ENCODE measurements around the gene DOCK3.

The DOCK3 gene

DNA sequence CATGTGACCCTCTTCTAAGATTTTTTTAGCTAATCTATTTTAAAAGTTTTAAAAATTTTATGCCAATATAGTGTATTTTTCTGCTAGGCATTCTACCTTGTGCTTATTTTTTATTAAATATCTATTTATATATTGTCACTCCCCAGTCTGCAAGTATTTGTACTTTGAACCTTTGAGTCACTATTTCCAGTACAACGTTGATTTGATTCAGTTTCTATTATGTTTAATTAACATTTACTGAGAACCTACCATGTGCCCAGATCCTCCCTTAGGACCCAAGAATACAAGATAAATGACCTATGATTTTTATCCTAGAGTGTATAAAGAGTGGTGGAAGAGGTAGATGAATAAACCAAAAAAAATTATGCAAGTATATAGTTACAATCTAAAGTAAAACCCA lies 311.2 kb downstream of the DOCK3 start:
- DNase-seq (ENCODE audit: insufficient read length, low spot score) (no peak), FAIRE-seq (no peak)
- TF ChIP-seq SPI1 (IDR thresholded peaks at IDR 0.05; ENCODE audit: low read depth, low read length), result no peak
- no peak for TF ChIP-seq TAF1 (IDR thresholded peaks at IDR 0.05; ENCODE audit: low read depth, low read length)
- no peak for TF ChIP-seq POLR2A (IDR thresholded peaks at IDR 0.05; ENCODE audit: low read depth, low read length)
- TF ChIP-seq PAX5 (IDR thresholded peaks at IDR 0.05; ENCODE audit: insufficient read depth, low read length, severe bottlenecking), result no peak
- TF ChIP-seq POLR2AphosphoS5 (IDR thresholded peaks at IDR 0.05; ENCODE audit: low read depth, low read length), result no peak
- no peak for TF ChIP-seq POU2F2 (IDR thresholded peaks at IDR 0.05; ENCODE audit: low read depth, low read length)

GRCh38 chr3:50986726-50987125 lies 312.0 kb downstream of the DOCK3 start:
- FAIRE-seq, result no peak
- no peak for DNase-seq (ENCODE audit: insufficient read length, low spot score)
- TF ChIP-seq POLR2AphosphoS5 (IDR thresholded peaks at IDR 0.05; ENCODE audit: low read depth, low read length) (no peak), POLR2A (IDR thresholded peaks at IDR 0.05; ENCODE audit: low read depth, low read length) (no peak), TAF1 (IDR thresholded peaks at IDR 0.05; ENCODE audit: low read depth, low read length) (no peak), POU2F2 (IDR thresholded peaks at IDR 0.05; ENCODE audit: low read depth, low read length) (no peak), PAX5 (IDR thresholded peaks at IDR 0.05; ENCODE audit: insufficient read depth, low read length, severe bottlenecking) (no peak), SPI1 (IDR thresholded peaks at IDR 0.05; ENCODE audit: low read depth, low read length) (no peak)

DNA sequence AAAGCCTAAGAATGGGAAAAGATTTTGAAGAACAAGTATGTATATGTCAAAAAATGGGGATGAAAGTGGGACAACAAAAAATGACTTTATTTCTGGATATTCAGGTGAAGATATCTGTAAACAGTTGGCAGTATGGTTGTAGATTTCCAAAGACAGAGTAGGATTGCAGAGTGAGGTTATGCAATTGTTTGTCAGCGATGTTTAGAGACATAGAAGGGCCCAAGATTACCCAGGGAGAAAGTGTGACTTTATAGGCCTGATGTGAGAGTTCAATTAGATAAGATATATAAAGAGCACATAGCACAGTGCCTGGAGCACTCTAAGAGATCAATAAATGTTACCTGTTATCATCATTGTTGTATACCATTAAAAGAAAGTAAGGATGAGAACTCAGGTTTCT lies 319.8 kb downstream of the DOCK3 start:
- FAIRE-seq (no peak), DNase-seq (ENCODE audit: insufficient read length, low spot score) (no peak)

DNA sequence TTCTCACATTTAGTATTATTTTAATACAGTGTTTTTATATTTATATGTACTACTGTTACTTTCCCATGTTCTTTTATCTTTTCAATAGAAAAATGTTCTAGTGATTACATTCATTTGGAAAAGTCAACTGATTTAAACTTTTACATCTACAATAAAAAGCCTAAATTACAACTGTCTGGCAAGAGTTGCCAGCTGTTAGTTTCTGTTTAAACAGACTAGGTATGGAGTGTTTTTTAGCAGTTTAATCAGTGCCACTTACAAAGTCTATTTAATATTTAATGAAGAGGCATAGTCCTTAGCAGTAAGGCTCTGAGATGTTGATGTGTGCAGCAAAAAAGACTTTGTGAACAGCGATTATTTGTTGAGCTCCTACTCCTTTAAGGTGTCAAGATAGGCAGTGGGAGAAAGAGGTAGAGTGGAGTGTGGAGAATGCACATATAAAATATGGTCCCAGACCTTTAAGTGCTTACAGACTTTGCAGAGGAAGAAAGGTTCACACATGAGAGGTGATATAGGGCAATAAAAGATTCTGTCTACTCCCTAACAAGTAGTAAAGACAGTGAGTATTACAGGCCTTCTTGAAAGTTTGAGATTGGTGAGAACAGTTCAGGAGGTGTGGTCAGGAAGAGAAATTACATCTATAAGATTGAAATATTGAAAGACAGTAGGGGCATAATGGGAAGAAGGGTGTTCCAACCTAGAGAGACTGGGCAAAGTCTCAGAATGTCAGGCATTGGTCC lies 320.5 kb downstream of the DOCK3 start:
- FAIRE-seq, result no peak
- TF ChIP-seq POU2F2 (IDR thresholded peaks at IDR 0.05; ENCODE audit: low read depth, low read length) (no peak), POLR2AphosphoS5 (IDR thresholded peaks at IDR 0.05; ENCODE audit: low read depth, low read length) (no peak), PAX5 (IDR thresholded peaks at IDR 0.05; ENCODE audit: insufficient read depth, low read length, severe bottlenecking) (no peak), TAF1 (IDR thresholded peaks at IDR 0.05; ENCODE audit: low read depth, low read length) (no peak), SPI1 (IDR thresholded peaks at IDR 0.05; ENCODE audit: low read depth, low read length) (no peak), POLR2A (IDR thresholded peaks at IDR 0.05; ENCODE audit: low read depth, low read length) (no peak)
- no peak for DNase-seq (ENCODE audit: insufficient read length, low spot score)

More for the DNA sequence above, 319.8 kb downstream of the DOCK3 start:
- TF ChIP-seq SPI1 (IDR thresholded peaks at IDR 0.05; ENCODE audit: low read depth, low read length), result no peak
- TF ChIP-seq POLR2A (IDR thresholded peaks at IDR 0.05; ENCODE audit: low read depth, low read length), result no peak
- TF ChIP-seq POLR2AphosphoS5 (IDR thresholded peaks at IDR 0.05; ENCODE audit: low read depth, low read length), result no peak
- TF ChIP-seq POU2F2 (IDR thresholded peaks at IDR 0.05; ENCODE audit: low read depth, low read length), result no peak
- TF ChIP-seq PAX5 (IDR thresholded peaks at IDR 0.05; ENCODE audit: insufficient read depth, low read length, severe bottlenecking), result no peak
- TF ChIP-seq TAF1 (IDR thresholded peaks at IDR 0.05; ENCODE audit: low read depth, low read length), result no peak

- no peak for TF ChIP-seq POLR2AphosphoS5 (IDR thresholded peaks at IDR 0.05; ENCODE audit: low read depth, low read length)
- no peak for TF ChIP-seq POU2F2 (IDR thresholded peaks at IDR 0.05; ENCODE audit: low read depth, low read length)
- no peak for TF ChIP-seq POLR2A (IDR thresholded peaks at IDR 0.05; ENCODE audit: low read depth, low read length)
- no peak for TF ChIP-seq TAF1 (IDR thresholded peaks at IDR 0.05; ENCODE audit: low read depth, low read length)
- DNase-seq (ENCODE audit: insufficient read length, low spot score), result no peak
- no peak for FAIRE-seq
Observed at GRCh38 chr3:51002495-51002894, 327.8 kb downstream of the DOCK3 start.

DNA sequence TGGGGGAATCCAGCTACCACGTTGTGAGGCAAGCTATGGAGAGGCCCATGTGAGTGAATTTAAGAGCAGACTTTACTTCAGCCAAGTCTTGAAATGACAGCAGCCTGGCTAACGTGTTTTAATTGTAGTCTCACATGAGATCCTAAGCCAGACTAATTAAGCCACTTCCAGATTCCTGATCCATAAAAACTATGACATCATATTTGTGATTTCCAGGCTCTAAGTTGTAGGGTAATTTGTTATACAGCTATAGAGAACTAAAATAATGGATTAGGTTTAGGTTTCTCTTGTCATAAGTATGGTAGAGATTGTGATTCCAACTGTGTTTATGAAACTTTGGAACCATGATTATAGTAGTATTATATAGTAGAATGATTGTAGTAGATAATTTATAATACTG lies 329.5 kb downstream of the DOCK3 start:
- FAIRE-seq (no peak), DNase-seq (ENCODE audit: insufficient read length, low spot score) (no peak)
- TF ChIP-seq SPI1 (IDR thresholded peaks at IDR 0.05; ENCODE audit: low read depth, low read length) (no peak), POLR2AphosphoS5 (IDR thresholded peaks at IDR 0.05; ENCODE audit: low read depth, low read length) (no peak), POLR2A (IDR thresholded peaks at IDR 0.05; ENCODE audit: low read depth, low read length) (no peak), POU2F2 (IDR thresholded peaks at IDR 0.05; ENCODE audit: low read depth, low read length) (no peak), PAX5 (IDR thresholded peaks at IDR 0.05; ENCODE audit: insufficient read depth, low read length, severe bottlenecking) (no peak), TAF1 (IDR thresholded peaks at IDR 0.05; ENCODE audit: low read depth, low read length) (no peak)

- DNase-seq (ENCODE audit: insufficient read length, low spot score), result no peak
- TF ChIP-seq POLR2A (IDR thresholded peaks at IDR 0.05; ENCODE audit: low read depth, low read length), result no peak
- no peak for TF ChIP-seq PAX5 (IDR thresholded peaks at IDR 0.05; ENCODE audit: insufficient read depth, low read length, severe bottlenecking)
- TF ChIP-seq POLR2AphosphoS5 (IDR thresholded peaks at IDR 0.05; ENCODE audit: low read depth, low read length), result no peak
- TF ChIP-seq POU2F2 (IDR thresholded peaks at IDR 0.05; ENCODE audit: low read depth, low read length), result no peak
- TF ChIP-seq TAF1 (IDR thresholded peaks at IDR 0.05; ENCODE audit: low read depth, low read length), result no peak
- TF ChIP-seq SPI1 (IDR thresholded peaks at IDR 0.05; ENCODE audit: low read depth, low read length), result no peak
- no peak for FAIRE-seq
Observed at GRCh38 chr3:51024121-51024520, 349.4 kb downstream of the DOCK3 start.

DNA sequence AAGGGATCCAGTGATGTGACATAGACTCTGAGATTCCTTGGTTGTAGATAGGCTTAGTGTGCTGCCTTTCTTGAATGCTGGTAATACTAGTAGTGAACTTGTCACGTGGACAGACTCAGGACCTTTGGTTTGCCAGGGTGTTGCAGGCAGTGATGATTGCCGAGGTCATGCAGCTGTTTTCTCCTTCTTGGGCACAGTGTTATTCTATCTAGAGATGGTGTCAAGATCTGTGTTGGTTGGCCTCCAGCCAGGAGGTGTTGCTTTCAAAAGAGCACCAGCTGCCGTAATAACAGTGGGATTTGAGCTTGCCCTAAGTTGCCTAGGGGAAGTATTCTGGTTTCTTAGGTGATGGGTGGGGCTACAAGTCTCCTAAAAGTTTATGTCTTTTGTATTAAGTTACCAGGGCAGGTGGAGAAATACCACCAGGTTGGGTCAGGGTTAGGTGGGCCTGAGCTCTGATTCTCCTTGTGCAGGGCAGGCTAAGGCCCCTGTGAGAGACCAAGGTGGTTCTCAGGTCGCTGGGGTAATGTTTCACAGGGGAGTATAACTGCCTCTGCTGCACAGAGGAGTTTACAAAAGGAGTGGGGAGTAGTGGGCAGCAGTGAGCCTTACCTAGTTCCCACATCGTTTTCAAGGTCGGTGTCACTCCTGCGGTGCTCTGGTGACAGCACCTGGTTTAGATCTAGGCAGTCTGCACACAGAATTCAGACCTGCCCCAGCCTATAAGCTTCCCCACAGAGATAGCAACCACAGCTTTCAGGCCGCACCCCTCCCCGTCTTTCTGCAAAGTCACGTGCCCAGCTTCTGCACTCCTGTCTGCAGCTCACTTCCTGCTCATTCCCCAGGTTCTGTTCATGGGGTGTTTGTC lies 350.3 kb downstream of the DOCK3 start:
- FAIRE-seq, result no peak
- TF ChIP-seq SPI1 (IDR thresholded peaks at IDR 0.05; ENCODE audit: low read depth, low read length) (no peak), TAF1 (IDR thresholded peaks at IDR 0.05; ENCODE audit: low read depth, low read length) (no peak), POU2F2 (IDR thresholded peaks at IDR 0.05; ENCODE audit: low read depth, low read length) (no peak), POLR2AphosphoS5 (IDR thresholded peaks at IDR 0.05; ENCODE audit: low read depth, low read length) (no peak), POLR2A (IDR thresholded peaks at IDR 0.05; ENCODE audit: low read depth, low read length) (no peak), PAX5 (IDR thresholded peaks at IDR 0.05; ENCODE audit: insufficient read depth, low read length, severe bottlenecking) (no peak)
- no peak for DNase-seq (ENCODE audit: insufficient read length, low spot score)

DNA sequence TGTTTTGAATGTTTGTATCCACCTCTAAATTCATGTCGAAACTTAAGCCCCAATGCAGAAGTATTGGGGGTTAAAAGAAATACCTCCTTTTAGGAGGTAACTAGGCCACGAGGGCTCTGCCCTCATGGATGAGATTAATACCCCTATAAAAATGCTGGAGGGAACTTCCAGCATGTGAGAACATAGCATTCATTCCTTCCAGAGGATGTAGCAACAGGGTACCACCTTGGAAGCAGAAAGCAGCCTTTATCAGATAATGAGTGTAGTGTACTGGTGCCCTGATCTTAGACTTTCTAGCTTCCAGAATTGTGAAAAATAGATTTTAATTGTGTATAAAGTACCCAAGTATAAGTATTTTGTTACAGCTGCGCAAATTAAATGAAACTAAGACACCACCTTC lies 356.9 kb downstream of the DOCK3 start:
- TF ChIP-seq POLR2AphosphoS5 (IDR thresholded peaks at IDR 0.05; ENCODE audit: low read depth, low read length), result no peak
- no peak for TF ChIP-seq SPI1 (IDR thresholded peaks at IDR 0.05; ENCODE audit: low read depth, low read length)
- no peak for TF ChIP-seq POU2F2 (IDR thresholded peaks at IDR 0.05; ENCODE audit: low read depth, low read length)
- TF ChIP-seq PAX5 (IDR thresholded peaks at IDR 0.05; ENCODE audit: insufficient read depth, low read length, severe bottlenecking), result no peak
- TF ChIP-seq POLR2A (IDR thresholded peaks at IDR 0.05; ENCODE audit: low read depth, low read length), result no peak
- no peak for TF ChIP-seq TAF1 (IDR thresholded peaks at IDR 0.05; ENCODE audit: low read depth, low read length)
- no peak for FAIRE-seq
- no peak for DNase-seq (ENCODE audit: insufficient read length, low spot score)

Data from GM12891 (cell line).